Upper lobe of right lung (tissue), 1 donor: ENCODE results near the gene PIK3R2. TPM values are rescaled to one million over a fixed set of nuclear protein-coding genes. Genes with fewer than 3 reads are reported as not detected.
A peak's percentile ranks its signal among the peaks of the same experiment; 100 is the strongest.

Source experiments
- ATAC-seq: fragments of 200-7000 bp; cut with Tn5 transposase; one replicate; pipeline ENCODE4 v1.9.1; 2020; ENCODE audit warnings: mild to moderate bottlenecking, moderate library complexity
- DNase-seq: peaks from one replicate; pipeline ENCODE4 v3.0.0-alpha.2; 2020
- H3K27ac ChIP-seq: fragments of 200-600 bp; one replicate; pipeline ENCODE4 v1.8.0; 2022
- H3K27me3 ChIP-seq: fragments of 200-600 bp; one replicate; pipeline ENCODE4 v1.8.0; 2022; ENCODE audit warnings: mild to moderate bottlenecking
- H3K36me3 ChIP-seq: fragments of 200-600 bp; one replicate; pipeline ENCODE4 v1.8.0; 2022
- H3K4me1 ChIP-seq: fragments of 200-600 bp; one replicate; pipeline ENCODE4 v1.8.0; 2022
- H3K4me3 ChIP-seq: fragments of 200-600 bp; one replicate; pipeline ENCODE4 v1.8.0; 2022; ENCODE audit warnings: mild to moderate bottlenecking
- H3K9me3 ChIP-seq: fragments of 200-600 bp; one replicate; pipeline ENCODE4 v1.8.0; 2022
- CTCF ChIP-seq: fragments of 200-600 bp; IDR thresholded peaks from one replicate; pipeline ENCODE4 v1.8.0; 2022; ENCODE audit warnings: antibody characterized with exemption
- intact Hi-C: fragments of 100-400 bp; cut with DNase I; formaldehyde crosslinking; loops from one replicate; pipeline ENCODE4 v1.11.0; 2022
- total RNA-seq: library from RNA; stranded (reverse); fragmentation: NEBNext Ultra II Directional; extraction: Animal tissue kit (Norgen Biotek cat#: 25700); gene quantifications from one replicate; pipeline ENCODE4 v1.2.1, GENCODE V29; 2021
- donor health status: DM: no; HTN: yes; CAD: no; lungs with severe emphysema.

Gene PIK3R2
- total RNA-seq, 1 donor from 2014 or later = 24.2 TPM

- Histone ChIP-seq H3K36me3 (peaks cover 13% of the 10 kb centered on the region), H3K9me3 (no peaks in the 10 kb centered on the region), H3K4me3 (no peak overlapping the region), H3K27ac (no peak overlapping the region), H3K4me1 (peaks cover 24% of the 10 kb centered on the region), H3K27me3 (no peaks in the 10 kb centered on the region)
- no peak for ATAC-seq
- DNase-seq = no peak
- no peak for TF ChIP-seq CTCF
- intact Hi-C loops = no loop called here
Observed at GRCh38 chr19:18150776-18151624, 2.0 kb upstream of the PIK3R2 start.

- ATAC-seq (peak; percentile 68), DNase-seq (peak; percentile 96)
- H3K36me3 ChIP-seq = peaks cover 5% of the 10 kb centered on the region
- no peaks in the 10 kb centered on the region for H3K27me3 ChIP-seq
- intact Hi-C loops = no loop called here
- H3K27ac ChIP-seq = peak overlapping the region; percentile 96
- peak overlapping the region; percentile 81 for H3K4me3 ChIP-seq
- peaks cover 38% of the 10 kb centered on the region for H3K4me1 ChIP-seq
- no peaks in the 10 kb centered on the region for H3K9me3 ChIP-seq
- TF ChIP-seq CTCF = peak; percentile 60
Observed at GRCh38 chr19:18152442-18152816, 534 bp upstream of the PIK3R2 start.

- Histone ChIP-seq H3K27me3 (no peaks in the 10 kb centered on the region), H3K9me3 (no peaks in the 10 kb centered on the region), H3K36me3 (no peaks in the 10 kb centered on the region), H3K4me3 (peak overlapping the region; percentile 81), H3K27ac (peak overlapping the region; percentile 96), H3K4me1 (peaks cover 42% of the 10 kb centered on the region)
- ATAC-seq (no peak), DNase-seq (no peak)
- intact Hi-C loops = no loop called here
- TF ChIP-seq CTCF = no peak
Observed at GRCh38 chr19:18153556-18154134, 682 bp downstream of the PIK3R2 start.

GRCh38 chr19:18155095-18156087 is 2.4 kb downstream of the PIK3R2 start:
- no peaks in the 10 kb centered on the region for H3K27me3 ChIP-seq
- H3K9me3 ChIP-seq = no peaks in the 10 kb centered on the region
- DNase-seq (no peak), ATAC-seq (no peak)
- intact Hi-C loops = no loop called here
- H3K4me1 ChIP-seq = peaks cover 42% of the 10 kb centered on the region
- no peak overlapping the region for H3K4me3 ChIP-seq
- H3K27ac ChIP-seq = no peak overlapping the region
- no peaks in the 10 kb centered on the region for H3K36me3 ChIP-seq
- no peak for TF ChIP-seq CTCF

GRCh38 chr19:18156268-18156667 is 3.3 kb downstream of the PIK3R2 start:
- ATAC-seq = no peak
- intact Hi-C loops = no loop called here
- DNase-seq = no peak
- no peaks in the 10 kb centered on the region for H3K36me3 ChIP-seq
- peaks cover 48% of the 10 kb centered on the region for H3K4me1 ChIP-seq
- H3K4me3 ChIP-seq = no peak overlapping the region
- no peak for TF ChIP-seq CTCF
- H3K27ac ChIP-seq = no peak overlapping the region
- H3K27me3 ChIP-seq = no peaks in the 10 kb centered on the region
- H3K9me3 ChIP-seq = no peaks in the 10 kb centered on the region
